ENCODE results near the gene ARFGEF2. TPM values are rescaled to one million over a fixed set of nuclear protein-coding genes. Genes with fewer than 3 reads are reported as not detected.

Gene ARFGEF2
- total RNA-seq, result 22.1 TPM
- polyA plus RNA-seq, result 1 to 10 TPM; 6.8 to 7.9 (median 7.4) TPM

GRCh38 chr20:48921168-48921882 is at the start of gene ARFGEF2:
TSS of gene ARFGEF2 (plus strand) at chr20:48921711. CDS start at chr20:48921890, 179 bp downstream.
- peak within 1 kb of the TSS; percentile 94 for H3K4me3 ChIP-seq (ENCODE audit: low read depth, low read length)
- H3K9me3 ChIP-seq (ENCODE audit: control insufficient read depth in 2 of 2, low read length in 2 of 2), result no peaks in the 10 kb centered on the region
- peaks cover 25% of the 10 kb centered on the region for H3K4me1 ChIP-seq (ENCODE audit: control insufficient read depth, insufficient read depth, low read length, poor library complexity, severe bottlenecking)
- H3K36me3 ChIP-seq (ENCODE audit: control insufficient read depth, insufficient read depth, low read length), result no peaks in the 10 kb centered on the region
- DNase-seq (peak; percentile 87 to 94 (median 89)), ATAC-seq (ENCODE audit: low read depth in 2 of 2) (peak; percentile 93 to 96)
- H3K27me3 ChIP-seq (ENCODE audit: control insufficient read depth, insufficient read depth, low read length), result no peaks in the 10 kb centered on the region
- H3K27ac Mint-ChIP-seq, result peak within 1 kb of the TSS; percentile 97 to 100 (median 98)
- H3K27me3 Mint-ChIP-seq, result peaks cover 6% of the 10 kb centered on the region
- no peaks in the 10 kb centered on the region for H3K9me3 Mint-ChIP-seq
- H3K4me1 Mint-ChIP-seq, result peaks cover 31 to 53% (median 41%) of the 10 kb centered on the region in 4 donors
- peak within 1 kb of the TSS; percentile 91 to 100 (median 96) for H3K4me3 Mint-ChIP-seq
- peak within 1 kb of the TSS; percentile 89 for H3K27ac ChIP-seq (ENCODE audit: insufficient read depth, low read length, poor library complexity, severe bottlenecking)
- H3K36me3 Mint-ChIP-seq, result peaks cover 3% of the 10 kb centered on the region

DNA sequence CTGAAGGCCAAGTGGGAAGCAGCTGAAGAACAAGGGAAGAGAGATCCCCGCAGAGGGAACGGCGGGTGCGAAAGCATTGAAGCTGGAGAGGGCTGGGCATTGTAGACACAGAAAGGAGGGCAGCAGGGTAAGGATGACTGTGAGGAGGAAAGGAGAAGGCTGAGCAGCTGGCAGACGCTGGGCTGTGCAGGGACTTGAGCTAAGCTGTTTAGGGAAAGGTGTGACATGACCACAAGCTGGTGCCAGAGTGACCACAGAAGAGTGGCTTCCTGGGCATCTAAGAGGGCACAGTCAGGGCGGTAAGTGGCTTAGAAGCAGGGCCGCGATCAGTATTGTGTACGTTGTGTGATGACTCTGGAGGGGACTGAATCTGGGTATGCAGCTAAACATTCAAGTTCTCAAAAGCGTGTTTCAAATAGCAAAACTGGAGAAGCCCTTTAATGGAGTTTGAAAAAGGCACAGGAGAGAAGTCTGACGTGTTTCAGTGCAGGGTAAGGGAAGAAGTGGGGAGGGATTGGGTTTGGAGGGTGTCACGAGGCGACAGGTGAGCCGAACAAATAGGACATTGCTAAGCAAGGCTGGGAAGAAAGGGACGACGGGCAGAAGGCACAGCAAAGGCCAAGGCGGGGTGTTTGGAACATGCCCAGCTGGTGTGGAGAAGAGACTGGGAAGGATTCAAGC is 46.1 kb upstream of the ARFGEF2 start:
- no peak overlapping the region for H3K4me3 ChIP-seq (ENCODE audit: low read depth, low read length)
- Mint-ChIP-seq H3K27me3 (no peaks in the 10 kb centered on the region), H3K27ac (no peak overlapping the region), H3K4me1 (peaks cover 4 to 12% (median 8%) of the 10 kb centered on the region in 4 donors), H3K36me3 (no peaks in the 10 kb centered on the region), H3K4me3 (no peak overlapping the region), H3K9me3 (no peaks in the 10 kb centered on the region)
- ATAC-seq (ENCODE audit: low read depth in 2 of 2) (no peak), DNase-seq (no peak)
- no peaks in the 10 kb centered on the region for H3K27me3 ChIP-seq (ENCODE audit: control insufficient read depth, insufficient read depth, low read length)
- no peaks in the 10 kb centered on the region for H3K9me3 ChIP-seq (ENCODE audit: control insufficient read depth in 2 of 2, low read length in 2 of 2)
- H3K27ac ChIP-seq (ENCODE audit: insufficient read depth, low read length, poor library complexity, severe bottlenecking), result no peak overlapping the region
- no peaks in the 10 kb centered on the region for H3K36me3 ChIP-seq (ENCODE audit: control insufficient read depth, insufficient read depth, low read length)
- H3K4me1 ChIP-seq (ENCODE audit: control insufficient read depth, insufficient read depth, low read length, poor library complexity, severe bottlenecking), result peaks cover 9% of the 10 kb centered on the region

DNA sequence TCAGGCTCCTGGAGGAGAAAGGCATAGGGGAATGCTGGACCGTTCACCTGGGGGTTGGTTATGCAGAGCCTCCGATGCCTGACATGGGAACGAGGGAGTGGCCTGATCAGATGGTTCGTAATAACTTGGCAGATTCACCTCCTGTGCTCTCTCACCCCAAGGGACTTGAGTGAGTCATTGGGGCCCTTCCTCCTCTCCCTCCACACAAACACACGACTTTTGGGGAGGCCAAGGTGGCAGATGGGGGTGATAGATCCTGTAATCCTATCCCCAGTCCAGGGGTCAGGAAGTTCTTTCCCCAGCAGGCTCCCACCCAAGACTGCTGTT is 45.6 kb upstream of the ARFGEF2 start:
- Mint-ChIP-seq H3K4me3 (no peak overlapping the region), H3K27ac (no peak overlapping the region), H3K9me3 (no peaks in the 10 kb centered on the region), H3K4me1 (peaks cover 4 to 12% (median 8%) of the 10 kb centered on the region in 4 donors), H3K36me3 (no peaks in the 10 kb centered on the region), H3K27me3 (no peaks in the 10 kb centered on the region)
- H3K4me1 ChIP-seq (ENCODE audit: control insufficient read depth, insufficient read depth, low read length, poor library complexity, severe bottlenecking), result peaks cover 9% of the 10 kb centered on the region
- no peaks in the 10 kb centered on the region for H3K9me3 ChIP-seq (ENCODE audit: control insufficient read depth in 2 of 2, low read length in 2 of 2)
- no peaks in the 10 kb centered on the region for H3K27me3 ChIP-seq (ENCODE audit: control insufficient read depth, insufficient read depth, low read length)
- H3K4me3 ChIP-seq (ENCODE audit: low read depth, low read length), result no peak overlapping the region
- H3K27ac ChIP-seq (ENCODE audit: insufficient read depth, low read length, poor library complexity, severe bottlenecking), result no peak overlapping the region
- no peaks in the 10 kb centered on the region for H3K36me3 ChIP-seq (ENCODE audit: control insufficient read depth, insufficient read depth, low read length)
- DNase-seq (no peak), ATAC-seq (ENCODE audit: low read depth in 2 of 2) (no peak)

DNA sequence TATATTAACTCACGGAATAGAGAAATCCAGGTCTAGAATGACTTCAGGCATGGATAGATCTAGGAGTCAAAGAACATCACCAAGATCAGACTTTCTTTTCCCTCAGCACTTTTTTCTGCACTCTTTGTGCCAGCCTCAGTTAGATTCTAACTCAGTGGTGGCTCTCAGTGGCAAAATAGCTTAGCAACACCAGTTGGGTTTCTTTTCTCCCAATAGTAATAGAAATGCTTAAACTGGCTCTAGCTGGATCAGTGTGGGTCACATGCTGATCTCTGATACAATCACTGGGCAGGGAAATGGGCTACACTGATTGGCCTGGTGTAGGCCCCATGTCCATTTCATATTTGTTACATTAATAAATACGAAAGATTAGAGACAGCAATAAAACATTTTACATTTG is 44.2 kb upstream of the ARFGEF2 start:
- Histone ChIP-seq H3K27ac (ENCODE audit: insufficient read depth, low read length, poor library complexity, severe bottlenecking) (no peak overlapping the region), H3K4me1 (ENCODE audit: control insufficient read depth, insufficient read depth, low read length, poor library complexity, severe bottlenecking) (peaks cover 9% of the 10 kb centered on the region), H3K36me3 (ENCODE audit: control insufficient read depth, insufficient read depth, low read length) (no peaks in the 10 kb centered on the region), H3K27me3 (ENCODE audit: control insufficient read depth, insufficient read depth, low read length) (no peaks in the 10 kb centered on the region), H3K9me3 (ENCODE audit: control insufficient read depth in 2 of 2, low read length in 2 of 2) (no peaks in the 10 kb centered on the region), H3K4me3 (ENCODE audit: low read depth, low read length) (no peak overlapping the region)
- ATAC-seq (ENCODE audit: low read depth in 2 of 2) (no peak), DNase-seq (no peak)
- Mint-ChIP-seq H3K4me1 (peaks cover 4 to 9% (median 5%) of the 10 kb centered on the region in 4 donors), H3K27me3 (no peaks in the 10 kb centered on the region), H3K9me3 (no peaks in the 10 kb centered on the region), H3K27ac (no peak overlapping the region), H3K36me3 (no peaks in the 10 kb centered on the region), H3K4me3 (no peak overlapping the region)

DNA sequence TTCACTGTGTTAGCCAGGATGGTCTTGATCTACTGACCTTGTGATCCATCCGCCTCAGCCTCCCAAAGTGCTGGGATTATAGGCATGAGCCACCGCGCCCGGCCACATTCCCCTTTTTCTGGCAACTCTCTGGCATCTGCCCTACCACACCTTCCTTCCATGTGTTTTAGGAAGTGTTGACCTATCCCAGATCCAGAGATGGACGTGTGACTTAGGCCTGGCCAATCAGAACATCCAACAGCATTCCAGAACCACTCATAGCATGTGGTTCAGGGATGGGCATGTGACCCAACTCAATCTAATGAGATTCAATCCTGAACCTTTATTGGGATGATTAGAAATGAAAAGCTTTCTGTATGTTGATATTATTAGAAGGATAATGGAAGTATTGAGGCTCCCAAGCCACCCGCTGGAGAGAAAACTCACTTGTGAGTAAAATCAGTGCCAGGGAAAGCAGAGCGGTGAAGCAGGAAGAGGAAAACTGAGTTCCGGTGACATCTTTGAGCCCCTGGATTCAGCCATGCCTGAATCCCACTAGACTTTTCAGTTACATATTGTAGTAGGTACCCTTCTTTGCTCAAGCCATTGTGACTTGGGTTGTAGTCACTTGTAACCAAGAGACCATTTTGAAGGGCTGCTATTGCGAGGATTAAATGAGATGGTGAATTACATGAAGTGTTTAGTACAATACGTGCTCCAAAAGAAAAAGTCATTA is 42.8 kb upstream of the ARFGEF2 start:
- H3K36me3 ChIP-seq (ENCODE audit: control insufficient read depth, insufficient read depth, low read length), result no peaks in the 10 kb centered on the region
- H3K27ac Mint-ChIP-seq, result no peak overlapping the region
- no peak overlapping the region for H3K4me3 ChIP-seq (ENCODE audit: low read depth, low read length)
- no peaks in the 10 kb centered on the region for H3K9me3 ChIP-seq (ENCODE audit: control insufficient read depth in 2 of 2, low read length in 2 of 2)
- H3K4me3 Mint-ChIP-seq, result no peak overlapping the region
- H3K36me3 Mint-ChIP-seq, result no peaks in the 10 kb centered on the region
- no peaks in the 10 kb centered on the region for H3K27me3 Mint-ChIP-seq
- no peaks in the 10 kb centered on the region for H3K9me3 Mint-ChIP-seq
- no peak for ATAC-seq (ENCODE audit: low read depth in 2 of 2)
- H3K4me1 Mint-ChIP-seq, result peaks cover 0 to 2% (median 0%) of the 10 kb centered on the region in 4 donors
- no peak overlapping the region for H3K27ac ChIP-seq (ENCODE audit: insufficient read depth, low read length, poor library complexity, severe bottlenecking)
- H3K4me1 ChIP-seq (ENCODE audit: control insufficient read depth, insufficient read depth, low read length, poor library complexity, severe bottlenecking), result no peaks in the 10 kb centered on the region
- no peak for DNase-seq
- no peaks in the 10 kb centered on the region for H3K27me3 ChIP-seq (ENCODE audit: control insufficient read depth, insufficient read depth, low read length)

DNA sequence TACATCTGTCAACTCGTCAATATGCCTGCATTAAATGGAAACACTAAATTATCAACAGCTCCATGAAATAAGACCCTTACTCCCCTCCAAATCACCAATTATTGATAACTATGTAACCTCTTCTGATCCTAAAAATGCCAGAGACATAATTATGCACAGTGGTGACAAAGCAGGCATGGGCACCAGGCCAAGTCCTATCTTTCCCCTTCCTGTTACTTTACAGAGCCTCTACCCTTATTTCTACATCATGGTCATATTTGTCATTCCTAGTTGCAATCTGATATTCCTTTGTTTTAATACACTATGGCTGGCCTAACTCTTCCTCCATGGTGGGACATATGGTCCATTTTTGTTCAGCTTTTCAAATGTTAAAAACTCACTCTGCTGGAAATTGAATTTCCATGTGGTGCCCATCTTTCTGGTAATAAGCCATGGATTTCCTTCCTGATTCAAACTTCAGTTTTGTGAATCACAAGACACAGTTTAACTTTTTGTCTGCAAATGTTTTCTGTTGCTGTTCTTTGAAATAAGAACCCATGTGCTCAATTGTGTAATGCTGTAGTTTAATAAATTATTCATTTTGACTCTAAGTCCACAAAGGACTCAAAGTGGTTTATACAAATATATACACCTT is 41.8 kb upstream of the ARFGEF2 start:
- H3K27me3 ChIP-seq (ENCODE audit: control insufficient read depth, insufficient read depth, low read length), result no peaks in the 10 kb centered on the region
- Mint-ChIP-seq H3K27me3 (no peaks in the 10 kb centered on the region), H3K9me3 (no peaks in the 10 kb centered on the region), H3K36me3 (no peaks in the 10 kb centered on the region), H3K4me3 (no peak overlapping the region), H3K4me1 (peaks cover 0 to 2% (median 0%) of the 10 kb centered on the region in 4 donors), H3K27ac (peak overlapping the region in 2 of 3 donors; percentile 39 to 44)
- no peak overlapping the region for H3K27ac ChIP-seq (ENCODE audit: insufficient read depth, low read length, poor library complexity, severe bottlenecking)
- no peak overlapping the region for H3K4me3 ChIP-seq (ENCODE audit: low read depth, low read length)
- no peaks in the 10 kb centered on the region for H3K9me3 ChIP-seq (ENCODE audit: control insufficient read depth in 2 of 2, low read length in 2 of 2)
- H3K36me3 ChIP-seq (ENCODE audit: control insufficient read depth, insufficient read depth, low read length), result no peaks in the 10 kb centered on the region
- ATAC-seq (ENCODE audit: low read depth in 2 of 2) (no peak), DNase-seq (no peak)
- H3K4me1 ChIP-seq (ENCODE audit: control insufficient read depth, insufficient read depth, low read length, poor library complexity, severe bottlenecking), result no peaks in the 10 kb centered on the region

DNA sequence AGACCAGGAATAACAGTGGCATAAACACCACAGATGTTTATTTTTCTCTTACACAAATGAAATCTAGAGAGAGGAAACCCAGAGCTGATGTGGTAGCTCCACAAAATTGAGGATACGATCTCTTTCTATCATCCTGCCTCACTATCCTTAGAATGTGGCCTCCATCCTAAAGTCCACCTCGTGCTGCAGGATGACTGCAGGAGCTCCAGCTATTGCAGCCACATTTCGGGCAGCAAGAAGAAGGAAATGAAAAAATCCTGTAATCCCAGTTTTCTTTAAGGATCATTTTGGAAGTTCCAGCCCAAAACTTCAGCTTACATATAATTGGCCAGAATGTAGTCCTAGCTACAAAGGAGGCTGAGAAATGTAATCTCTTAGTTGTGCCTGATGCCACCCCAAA is 41.2 kb upstream of the ARFGEF2 start:
- Histone ChIP-seq H3K4me3 (ENCODE audit: low read depth, low read length) (no peak overlapping the region), H3K27ac (ENCODE audit: insufficient read depth, low read length, poor library complexity, severe bottlenecking) (no peak overlapping the region), H3K27me3 (ENCODE audit: control insufficient read depth, insufficient read depth, low read length) (no peaks in the 10 kb centered on the region), H3K36me3 (ENCODE audit: control insufficient read depth, insufficient read depth, low read length) (no peaks in the 10 kb centered on the region), H3K9me3 (ENCODE audit: control insufficient read depth in 2 of 2, low read length in 2 of 2) (no peaks in the 10 kb centered on the region), H3K4me1 (ENCODE audit: control insufficient read depth, insufficient read depth, low read length, poor library complexity, severe bottlenecking) (no peaks in the 10 kb centered on the region)
- H3K9me3 Mint-ChIP-seq, result no peaks in the 10 kb centered on the region
- H3K4me1 Mint-ChIP-seq, result peaks cover 0 to 2% (median 0%) of the 10 kb centered on the region in 4 donors
- H3K36me3 Mint-ChIP-seq, result no peaks in the 10 kb centered on the region
- no peak overlapping the region for H3K4me3 Mint-ChIP-seq
- H3K27me3 Mint-ChIP-seq, result no peaks in the 10 kb centered on the region
- no peak overlapping the region for H3K27ac Mint-ChIP-seq
- no peak for DNase-seq
- no peak for ATAC-seq (ENCODE audit: low read depth in 2 of 2)
